HG03159 (cell line): ENCODE measurements around the gene SYT9.
"Not testable (repeated sequence)": the region's sequence is repeated elsewhere in the genome, so short reads cannot be mapped to it uniquely, and the experiment has no call there.

Experiments
- ATAC-seq: cut with Tn5 transposase; IDR thresholded peaks from one replicate; pipeline ENCODE4 v1.9.1; 2021; ENCODE audit warnings: mild to moderate bottlenecking, moderate library complexity; ENCODE audit not compliant: unreplicated experiment

The SYT9 gene

DNA sequence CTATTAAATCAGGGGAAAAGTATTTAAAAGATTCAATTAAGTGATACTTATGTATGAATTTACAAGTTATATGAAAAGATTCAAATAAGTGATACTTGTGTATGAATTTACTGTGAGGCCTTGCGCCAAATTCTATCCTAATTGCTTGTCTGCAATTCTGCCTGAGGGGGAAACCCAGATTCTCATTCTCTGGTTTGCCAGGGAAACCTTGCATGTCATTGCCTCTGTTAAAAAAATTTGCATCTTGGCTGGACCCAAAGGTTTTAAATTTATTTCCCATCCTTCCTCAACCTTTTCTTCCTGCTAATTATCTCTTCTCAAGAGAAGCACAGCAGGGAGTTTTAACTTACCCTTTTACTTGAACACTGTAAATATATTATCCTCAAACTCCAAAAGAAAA is 247.4 kb downstream of the SYT9 start:
- no peak for ATAC-seq

DNA sequence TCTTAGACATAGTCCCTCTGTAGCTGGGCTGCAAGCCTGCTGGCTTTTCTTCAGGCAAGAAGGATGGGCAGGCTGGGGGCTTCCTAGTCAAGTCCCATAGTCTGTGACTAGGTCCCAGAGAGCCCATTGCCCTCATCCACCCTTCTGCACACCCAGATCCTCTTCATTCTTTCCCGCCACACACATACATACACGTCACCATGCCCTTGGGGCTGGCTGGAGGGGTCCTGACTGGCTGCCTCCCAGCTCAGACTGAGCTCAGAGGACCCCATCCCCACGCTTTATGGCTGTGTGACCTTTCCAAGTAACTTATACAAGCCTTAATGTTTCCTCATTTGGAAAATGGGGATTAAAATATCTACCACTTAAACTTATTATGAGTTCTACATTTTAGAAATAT is 248.5 kb downstream of the SYT9 start:
- no peak for ATAC-seq

GRCh38 chr11:7501251-7501650 is 249.5 kb downstream of the SYT9 start:
- ATAC-seq: no peak

GRCh38 chr11:7501894-7502293 is 250.2 kb downstream of the SYT9 start:
- ATAC-seq: peak; percentile 57

GRCh38 chr11:7506243-7506642 is 254.5 kb downstream of the SYT9 start:
- no peak for ATAC-seq

GRCh38 chr11:7508087-7508486 is 256.4 kb downstream of the SYT9 start:
- no peak for ATAC-seq

DNA sequence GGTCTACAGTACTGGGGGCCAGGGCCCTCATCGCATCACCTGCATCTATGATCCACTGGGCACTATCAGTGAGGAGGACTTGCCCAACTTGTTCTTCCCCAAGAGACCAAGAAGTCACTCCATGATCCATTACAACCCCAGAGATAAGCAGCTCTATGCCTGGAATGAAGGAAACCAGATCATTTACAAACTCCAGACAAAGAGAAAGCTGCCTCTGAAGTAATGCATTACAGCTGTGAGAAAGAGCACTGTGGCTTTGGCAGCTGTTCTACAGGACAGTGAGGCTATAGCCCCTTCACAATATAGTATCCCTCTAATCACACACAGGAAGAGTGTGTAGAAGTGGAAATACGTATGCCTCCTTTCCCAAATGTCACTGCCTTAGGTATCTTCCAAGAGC is 258.3 kb downstream of the SYT9 start:
- ATAC-seq: no peak

- ATAC-seq: no peak
These were observed 259.7 kb downstream of the SYT9 start for GRCh38 chr11:7511401-7511800.

GRCh38 chr11:7512525-7513233 is 261.0 kb downstream of the SYT9 start:
- peak; percentile 79 for ATAC-seq

DNA sequence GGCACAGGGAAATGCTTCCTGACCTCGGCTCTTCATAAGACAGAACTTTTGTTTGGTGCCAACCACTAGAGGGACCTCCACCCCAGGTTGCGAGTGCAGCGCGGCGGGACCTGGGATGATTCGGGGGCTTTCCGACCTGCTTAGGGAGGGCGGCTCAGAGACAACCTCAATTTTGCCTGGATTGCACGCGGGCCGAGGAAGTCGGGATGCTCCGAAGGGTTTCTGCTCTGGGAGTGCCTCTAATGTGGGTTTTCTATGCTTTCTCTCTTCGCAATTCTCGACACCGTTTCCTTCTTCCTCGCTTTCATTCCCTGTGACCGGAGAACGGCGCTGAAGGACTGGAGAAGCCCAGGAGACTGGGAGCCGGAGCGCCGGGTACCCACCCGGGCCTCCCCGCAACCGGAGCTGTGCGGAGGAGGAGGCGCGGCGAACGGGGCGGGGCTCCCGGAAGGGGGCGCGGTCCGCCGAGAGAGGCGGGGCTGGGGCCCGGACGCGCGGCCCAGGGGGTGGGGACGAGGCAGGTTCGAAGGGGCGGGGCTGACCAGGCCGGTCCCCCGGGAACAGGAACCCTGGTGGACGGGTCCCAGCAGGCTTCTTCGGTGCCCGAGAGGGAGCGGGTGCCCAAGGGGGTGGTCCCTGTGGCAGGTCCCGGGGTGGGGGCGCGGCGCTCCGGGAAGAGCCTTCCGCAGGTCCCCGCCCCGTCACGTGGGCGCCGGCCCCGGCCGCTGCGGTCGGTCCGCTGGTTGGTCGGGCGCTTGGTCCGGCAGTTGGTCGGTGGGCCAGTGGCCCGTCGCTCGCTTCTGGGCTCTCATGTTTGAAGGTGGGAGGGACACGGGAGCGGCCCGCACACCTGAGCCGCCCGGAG is 261.8 kb downstream of the SYT9 start, which contains the start of gene PPFIBP2:
Gene PPFIBP2 (plus strand): TSS at position 766 of the 865 bp plus-strand sequence. CDS start 35,477 bp downstream, outside the sequence.
- ATAC-seq: peak; percentile 66

- no peak for ATAC-seq
These were observed 262.4 kb downstream of the SYT9 start for GRCh38 chr11:7514099-7514591.

GRCh38 chr11:7515447-7515886 is 263.8 kb downstream of the SYT9 start:
- no peak for ATAC-seq

GRCh38 chr11:7516475-7516874 is 264.8 kb downstream of the SYT9 start:
- no peak for ATAC-seq

- not testable (repeated sequence) for ATAC-seq
These were observed 266.0 kb downstream of the SYT9 start for GRCh38 chr11:7517743-7518142.
